Prostate gland (tissue), 2 donors: ENCODE results near the gene CSPG4.

ENCODE experiments used
- CTCF ChIP-seq, 4 experiments: fragments of 200-600 bp in 2 of 4; fragments of 450-650 bp in 2 of 4; sonication (generic) in 2 of 4; IDR thresholded peaks; 1 replicate in 3 of 4; 2 replicates in 1 of 4; pipeline ENCODE4 v1.5.1; 2016 to 2019; ENCODE audit warnings: antibody characterized with exemption in 4 of 4, mild to moderate bottlenecking in 2 of 4, moderate library complexity in 2 of 4
- POLR2A ChIP-seq: fragments of 450-650 bp; IDR thresholded peaks from one replicate; pipeline ENCODE4 v1.6.1; 2016; ENCODE audit warnings: antibody characterized with exemption, mild to moderate bottlenecking
- POLR2AphosphoS5 ChIP-seq: sonication (generic); formaldehyde crosslinking; IDR thresholded peaks from one replicate; pipeline ENCODE4 v1.6.1; 2017; ENCODE audit warnings: antibody characterized with exemption

- no peak for TF ChIP-seq POLR2AphosphoS5
- TF ChIP-seq CTCF (IDR thresholded peaks at IDR 0.05) = no peak
- TF ChIP-seq POLR2A = no peak
These were observed 48.2 kb upstream of the CSPG4 start for GRCh38 chr15:75760704-75761435.
